IMR-90 (cell line): ENCODE data around the gene ABHD15. TPM values are rescaled to one million over a fixed set of nuclear protein-coding genes. Genes with fewer than 3 reads are reported as not detected.

ENCODE experiments used
- ATAC-seq: fragments of 200-7000 bp; cut with Tn5 transposase; 2 replicates; pipeline ENCODE4 v1.9.1; 2020; ENCODE audit warnings: low read depth, mild to moderate bottlenecking, moderate library complexity
- BruUV-seq: library from RNA; stranded (reverse); fragments of 400-500 nt; replicated peaks from 2 replicates; lab custom pipeline; 2021; lab: Mats Ljungman, UMichigan
- CTCF ChIA-PET: fragments of 300-600 bp; formaldehyde crosslinking; extraction: SDS; loops from one replicate; lab custom pipeline; 2021; ENCODE audit warnings: antibody characterized with exemption; lab: Yijun Ruan, JAX
- POLR2A ChIA-PET: fragments of 300-600 bp; sonication (Branson Sonifier 250); formaldehyde crosslinking; loops from one replicate; lab custom pipeline; 2022; ENCODE audit warnings: antibody characterized with exemption; ENCODE audit not compliant: unreplicated experiment; lab: Charles Lee
- DNase-seq: peaks from one replicate; pipeline ENCODE4 v3.0.0; 2013
- H2AFZ ChIP-seq: replicated peaks from 2 replicates; pipeline ENCODE3; 2013; ENCODE audit warnings: low read length, mild to moderate bottlenecking; ENCODE audit not compliant: poor library complexity
- H2AK5ac ChIP-seq: 2 replicates; pipeline ENCODE4 v1.6.1; 2013; ENCODE audit warnings: low read depth, low read length, inconsistent platforms
- H2AK9ac ChIP-seq: replicated peaks from 2 replicates; pipeline ENCODE3; 2013; ENCODE audit warnings: mild to moderate bottlenecking, low read depth, low read length, moderate library complexity; ENCODE audit not compliant: poor library complexity
- H2BK120ac ChIP-seq: 2 replicates; pipeline ENCODE4 v1.6.1; 2013; ENCODE audit warnings: low read depth, low read length, inconsistent platforms
- H2BK15ac ChIP-seq: 3 replicates; pipeline ENCODE4 v1.6.1; 2013; ENCODE audit warnings: low read depth, low read length, inconsistent platforms
- H2BK20ac ChIP-seq: 2 replicates; pipeline ENCODE4 v1.6.1; 2013; ENCODE audit warnings: low read depth, mild to moderate bottlenecking, inconsistent platforms, low read length, moderate library complexity
- H2BK5ac ChIP-seq: 2 replicates; pipeline ENCODE4 v1.6.1; 2013; ENCODE audit warnings: mild to moderate bottlenecking, low read depth, low read length, inconsistent platforms; ENCODE audit not compliant: poor library complexity, severe bottlenecking
- H3K14ac ChIP-seq: replicated peaks from 2 replicates; pipeline ENCODE4 v1.6.1; 2013; ENCODE audit warnings: low read depth, low read length, inconsistent platforms
- H3K18ac ChIP-seq: 2 replicates; pipeline ENCODE4 v1.6.1; 2013; ENCODE audit warnings: low read depth, low read length, control low read depth
- H3K23ac ChIP-seq: 2 replicates; pipeline ENCODE4 v1.6.1; 2013; ENCODE audit warnings: low read depth, low read length, inconsistent platforms
- H3K27ac ChIP-seq: 2 replicates; pipeline ENCODE4 v1.5.1; 2013; ENCODE audit warnings: mild to moderate bottlenecking, control low read depth, low read length; ENCODE audit not compliant: insufficient read depth
- H3K27me3 ChIP-seq: 2 replicates; pipeline ENCODE4 v1.6.1; 2013; ENCODE audit warnings: low read length; ENCODE audit not compliant: control insufficient read depth, insufficient read depth
- H3K36me3 ChIP-seq: 2 replicates; pipeline ENCODE4 v1.6.1; 2013; ENCODE audit warnings: low read length, mixed read lengths; ENCODE audit not compliant: control insufficient read depth, insufficient read depth
- H3K4ac ChIP-seq: 2 replicates; pipeline ENCODE4 v1.6.1; 2013; ENCODE audit warnings: low read depth, low read length, inconsistent platforms
- H3K4me1 ChIP-seq: 2 replicates; pipeline ENCODE4 v1.6.1; 2013; ENCODE audit warnings: low read length, mixed read lengths; ENCODE audit not compliant: control insufficient read depth, insufficient read depth
- H3K4me2 ChIP-seq: 2 replicates; pipeline ENCODE4 v1.6.1; 2013; ENCODE audit warnings: low read depth, mild to moderate bottlenecking, control low read depth, low read length, moderate library complexity
- H3K4me3 ChIP-seq: 2 replicates; pipeline ENCODE4 v1.5.1; 2013; ENCODE audit warnings: low read depth, mild to moderate bottlenecking, control low read depth, low read length, moderate library complexity; ENCODE audit not compliant: insufficient read depth
- H3K56ac ChIP-seq: 2 replicates; pipeline ENCODE4 v1.6.1; 2013; ENCODE audit warnings: low read length, inconsistent platforms; ENCODE audit not compliant: insufficient read depth; ENCODE audit errors: extremely low read depth
- H3K79me1 ChIP-seq, 2 experiments: 2 replicates each; pipeline ENCODE4 v1.6.1; 2013; ENCODE audit warnings: low read length in 2 of 2, inconsistent platforms in 1 of 2, low read depth in 1 of 2
- H3K9ac ChIP-seq: 2 replicates; pipeline ENCODE4 v1.6.1; 2013; ENCODE audit warnings: low read depth, low read length, control low read depth
- H3K9me1 ChIP-seq: 2 replicates; pipeline ENCODE4 v1.6.1; 2013; ENCODE audit warnings: low read length, inconsistent platforms; ENCODE audit not compliant: insufficient read depth
- H3K9me3 ChIP-seq: 2 replicates; pipeline ENCODE4 v1.6.1; 2013; ENCODE audit warnings: low read length; ENCODE audit not compliant: control insufficient read depth, insufficient read depth
- H4K20me1 ChIP-seq: 2 replicates; pipeline ENCODE4 v1.6.1; 2013; ENCODE audit warnings: low read length, inconsistent platforms; ENCODE audit not compliant: insufficient read depth
- H4K5ac ChIP-seq: 2 replicates; pipeline ENCODE4 v1.6.1; 2013; ENCODE audit warnings: mild to moderate bottlenecking, low read depth, low read length, control low read depth
- H4K8ac ChIP-seq, 2 experiments: 2 replicates each; pipeline ENCODE4 v1.6.1; 2013; ENCODE audit warnings: low read depth in 2 of 2, low read length in 2 of 2, control low read depth in 1 of 2, inconsistent platforms in 1 of 2
- H4K91ac ChIP-seq: 2 replicates; pipeline ENCODE4 v1.6.1; 2013; ENCODE audit warnings: low read depth, low read length, inconsistent platforms; ENCODE audit not compliant: insufficient read depth
- BHLHE40 ChIP-seq: fragments of 150-350 bp; IDR thresholded peaks from 2 replicates; pipeline ENCODE4 v1.6.1; 2016; ENCODE audit warnings: mild to moderate bottlenecking, low read depth, low read length
- CEBPB ChIP-seq: IDR thresholded peaks from 2 replicates; pipeline ENCODE4 v1.6.1; 2012; ENCODE audit warnings: low read depth, low read length, improper control_type of control experiment
- CHD1 ChIP-seq: IDR thresholded peaks from 2 replicates; pipeline ENCODE4 v1.6.1; 2012; ENCODE audit warnings: low read depth, low read length, improper control_type of control experiment
- FOS ChIP-seq: fragments of 150-350 bp; IDR thresholded peaks from 2 replicates; pipeline ENCODE4 v1.6.1; 2016; ENCODE audit warnings: low read depth, low read length
- MAFK ChIP-seq: IDR thresholded peaks from 2 replicates; pipeline ENCODE4 v1.6.1; 2012; ENCODE audit warnings: low read depth, low read length, improper control_type of control experiment
- MAZ ChIP-seq: IDR thresholded peaks from 2 replicates; pipeline ENCODE4 v1.6.1; 2012; ENCODE audit warnings: low read depth, mild to moderate bottlenecking, low read length, improper control_type of control experiment, moderate library complexity, borderline replicate concordance
- MXI1 ChIP-seq: IDR thresholded peaks from 2 replicates; pipeline ENCODE4 v1.6.1; 2012; ENCODE audit warnings: low read depth, mild to moderate bottlenecking, low read length, moderate library complexity, borderline replicate concordance
- NFE2L2 ChIP-seq: fragments of 150-350 bp; IDR thresholded peaks from 2 replicates; pipeline ENCODE4 v1.6.1; 2016; ENCODE audit warnings: low read depth, mild to moderate bottlenecking, low read length
- POLR2A ChIP-seq: IDR thresholded peaks from 2 replicates; pipeline ENCODE4 v1.6.1; 2012; ENCODE audit warnings: mild to moderate bottlenecking, low read depth, low read length
- RAD21 ChIP-seq: IDR thresholded peaks from 2 replicates; pipeline ENCODE4 v1.6.1; 2012; ENCODE audit warnings: low read length, improper control_type of control experiment
- RCOR1 ChIP-seq: IDR thresholded peaks from 2 replicates; pipeline ENCODE4 v1.6.1; 2012; ENCODE audit warnings: mild to moderate bottlenecking, low read length, improper control_type of control experiment; ENCODE audit not compliant: insufficient replicate concordance
- RFX5 ChIP-seq: IDR thresholded peaks from 2 replicates; pipeline ENCODE4 v1.8.0; 2012; ENCODE audit warnings: low read depth, mild to moderate bottlenecking, low read length, moderate library complexity
- SMC3 ChIP-seq: fragments of 150-350 bp; IDR thresholded peaks from 2 replicates; pipeline ENCODE4 v1.6.1; 2016; ENCODE audit warnings: low read depth, mild to moderate bottlenecking, antibody characterized with exemption, low read length, moderate library complexity
- WGBS, 2 experiments: methylation state at CpG; one replicate each; pipeline versions ENCODE4 v1.1.5 to v1.1.7; 2013; ENCODE audit warnings: missing lambda C conversion rate in 2 of 2; ENCODE audit not compliant: insufficient read length in 1 of 2; ENCODE audit errors: extremely low coverage in 2 of 2; 5-methylcytosine and 5-hydroxymethylcytosine counted together
- dilution Hi-C: fragments of 300-500 bp; cut with HindIII; formaldehyde crosslinking; loops from one replicate; pipeline ENCODE4 v1.14.3; 2018; ENCODE audit warnings: low sequenced_read_pairs; ENCODE audit not compliant: unreplicated experiment
- in situ Hi-C: fragments of 300-500 bp; cut with MboI; formaldehyde crosslinking; loops from 3 replicates; pipeline ENCODE4 v1.14.3; 2019; ENCODE audit warnings: low sequenced_read_pairs, inconsistent platforms, mixed read lengths
- intact Hi-C: fragments of 100-400 bp; cut with micrococcal nuclease; formaldehyde crosslinking; loops from 2 replicates; pipeline ENCODE4 v1.10.0; 2022
- polyA plus RNA-seq, 3 experiments: library from polyadenylated mRNA; depleted of rRNA; stranded (reverse); fragments of >200 nt; gene quantifications; 2 replicates each; pipeline ENCODE4 v1.2.3, GENCODE V29; 2012; ENCODE audit warnings: low replicate concordance in 1 of 3
- total RNA-seq: library from RNA; depleted of rRNA; stranded (reverse); fragments of >200 nt; gene quantifications from 2 replicates; pipeline ENCODE4 v1.2.3, GENCODE V29; 2012
- TF ChIP-seq, protein P1 (sequence below): conservative IDR thresholded peaks from 2 replicates; pipeline ENCODE4 v1.5.1; 2012; ENCODE audit warnings: mild to moderate bottlenecking, low read depth, low read length, improper control_type of control experiment
- TF ChIP-seq, protein P2 (sequence below): fragments of 150-350 bp; IDR thresholded peaks from 2 replicates; pipeline ENCODE4 v1.6.1; 2017; ENCODE audit warnings: mild to moderate bottlenecking, antibody characterized with exemption, low read length, low read depth
- TF ChIP-seq, protein P3 (sequence below): fragments of 150-350 bp; IDR thresholded peaks from 2 replicates; pipeline ENCODE4 v1.6.1; 2016; ENCODE audit warnings: low read depth, mild to moderate bottlenecking, low read length, moderate library complexity, borderline replicate concordance

Gene ABHD15
- total and polyA plus RNA-seq, 2 of the 4 experiments (the other 2 are of a cell fraction) = 3.2 to 4.6 TPM

DNA sequence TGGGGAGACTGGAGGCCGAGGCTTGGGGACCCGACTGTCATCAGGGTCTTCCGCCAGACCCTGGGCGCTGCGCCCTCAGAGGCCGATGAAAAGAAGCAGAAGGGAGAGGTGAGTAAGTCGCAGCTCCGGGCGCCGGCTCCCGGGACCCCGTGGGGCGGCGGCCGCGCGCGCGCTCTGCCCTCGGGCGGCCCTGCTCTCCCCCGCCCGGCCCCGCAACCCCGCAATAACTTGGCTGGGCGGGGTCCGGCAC lies 392 bp upstream of the ABHD15 start:
- no peak overlapping the region for H2BK120ac ChIP-seq
- TF ChIP-seq RAD21 (no peak), POLR2A (no peak), MAFK (no peak), CEBPB (no peak), FOS (no peak), RCOR1 (no peak), MAZ (no peak), BHLHE40 (no peak), CHD1 (no peak), MXI1 (no peak), RFX5 (no peak), NFE2L2 (no peak), SMC3 (no peak)
- TF ChIP-seq, protein P1, sequence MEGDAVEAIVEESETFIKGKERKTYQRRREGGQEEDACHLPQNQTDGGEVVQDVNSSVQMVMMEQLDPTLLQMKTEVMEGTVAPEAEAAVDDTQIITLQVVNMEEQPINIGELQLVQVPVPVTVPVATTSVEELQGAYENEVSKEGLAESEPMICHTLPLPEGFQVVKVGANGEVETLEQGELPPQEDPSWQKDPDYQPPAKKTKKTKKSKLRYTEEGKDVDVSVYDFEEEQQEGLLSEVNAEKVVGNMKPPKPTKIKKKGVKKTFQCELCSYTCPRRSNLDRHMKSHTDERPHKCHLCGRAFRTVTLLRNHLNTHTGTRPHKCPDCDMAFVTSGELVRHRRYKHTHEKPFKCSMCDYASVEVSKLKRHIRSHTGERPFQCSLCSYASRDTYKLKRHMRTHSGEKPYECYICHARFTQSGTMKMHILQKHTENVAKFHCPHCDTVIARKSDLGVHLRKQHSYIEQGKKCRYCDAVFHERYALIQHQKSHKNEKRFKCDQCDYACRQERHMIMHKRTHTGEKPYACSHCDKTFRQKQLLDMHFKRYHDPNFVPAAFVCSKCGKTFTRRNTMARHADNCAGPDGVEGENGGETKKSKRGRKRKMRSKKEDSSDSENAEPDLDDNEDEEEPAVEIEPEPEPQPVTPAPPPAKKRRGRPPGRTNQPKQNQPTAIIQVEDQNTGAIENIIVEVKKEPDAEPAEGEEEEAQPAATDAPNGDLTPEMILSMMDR = no peak
- TF ChIP-seq, protein P2, sequence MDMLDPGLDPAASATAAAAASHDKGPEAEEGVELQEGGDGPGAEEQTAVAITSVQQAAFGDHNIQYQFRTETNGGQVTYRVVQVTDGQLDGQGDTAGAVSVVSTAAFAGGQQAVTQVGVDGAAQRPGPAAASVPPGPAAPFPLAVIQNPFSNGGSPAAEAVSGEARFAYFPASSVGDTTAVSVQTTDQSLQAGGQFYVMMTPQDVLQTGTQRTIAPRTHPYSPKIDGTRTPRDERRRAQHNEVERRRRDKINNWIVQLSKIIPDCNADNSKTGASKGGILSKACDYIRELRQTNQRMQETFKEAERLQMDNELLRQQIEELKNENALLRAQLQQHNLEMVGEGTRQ = no peak
- TF ChIP-seq, protein P3, sequence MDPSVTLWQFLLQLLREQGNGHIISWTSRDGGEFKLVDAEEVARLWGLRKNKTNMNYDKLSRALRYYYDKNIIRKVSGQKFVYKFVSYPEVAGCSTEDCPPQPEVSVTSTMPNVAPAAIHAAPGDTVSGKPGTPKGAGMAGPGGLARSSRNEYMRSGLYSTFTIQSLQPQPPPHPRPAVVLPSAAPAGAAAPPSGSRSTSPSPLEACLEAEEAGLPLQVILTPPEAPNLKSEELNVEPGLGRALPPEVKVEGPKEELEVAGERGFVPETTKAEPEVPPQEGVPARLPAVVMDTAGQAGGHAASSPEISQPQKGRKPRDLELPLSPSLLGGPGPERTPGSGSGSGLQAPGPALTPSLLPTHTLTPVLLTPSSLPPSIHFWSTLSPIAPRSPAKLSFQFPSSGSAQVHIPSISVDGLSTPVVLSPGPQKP = no peak
- H3K4me2 ChIP-seq = peak overlapping the region; percentile 92
- H2BK5ac ChIP-seq = no peak overlapping the region
- dilution Hi-C loops = no loop called here
- POLR2A ChIA-PET = no interaction called here
- no peaks in the 10 kb centered on the region for H3K27me3 ChIP-seq
- H3K4me1 ChIP-seq = peaks cover 4% of the 10 kb centered on the region
- H2AK9ac ChIP-seq = peak overlapping the region; percentile 68
- no peak overlapping the region for H2BK15ac ChIP-seq
- peak overlapping the region; percentile 96 for H2AFZ ChIP-seq
- intact Hi-C loops = loop anchor here (10.0 kb wide), 1 partner anchor 422 kb away; no protein-coding TSS in a partner anchor
- no peak overlapping the region for H3K23ac ChIP-seq
- no peak overlapping the region for H3K18ac ChIP-seq
- no peaks in the 10 kb centered on the region for H4K20me1 ChIP-seq
- 0% methylated on average over 1 of the region's 27 CpGs; no CpG with 5 or more reads in 1 of the 2 experiments for WGBS, 2 experiments
- H3K14ac ChIP-seq = no peak overlapping the region
- peaks cover 2% of the 10 kb centered on the region; the same call in 1 of the 2 replicates for H3K9me1 ChIP-seq
- H3K9me3 ChIP-seq = no peaks in the 10 kb centered on the region
- H4K8ac ChIP-seq = peak overlapping the region in 1 of 2 experiments; percentile 2; a peak in 2 of 4 replicates
- peak overlapping the region; percentile 97 for H3K4me3 ChIP-seq
- peak overlapping the region; percentile 25; the same call in 1 of the 2 replicates for H3K4ac ChIP-seq
- peaks cover 5 to 37% of the 10 kb centered on the region in 2 experiments for H3K79me1 ChIP-seq
- H2BK20ac ChIP-seq = no peak overlapping the region
- in situ Hi-C loops = no loop called here
- peak overlapping the region; percentile 78; the same call in 1 of the 2 replicates for H3K27ac ChIP-seq
- no TSS peak for BruUV-seq
- H4K91ac ChIP-seq = no peak overlapping the region
- no peak overlapping the region for H2AK5ac ChIP-seq
- no peak overlapping the region for H4K5ac ChIP-seq
- peak overlapping the region; percentile 34; the same call in 1 of the 2 replicates for H3K9ac ChIP-seq
- peaks cover 13% of the 10 kb centered on the region; the same call in 1 of the 2 replicates for H3K36me3 ChIP-seq
- DNase-seq = no peak
- no peak overlapping the region for H3K56ac ChIP-seq
- CTCF ChIA-PET = interaction anchor here (1.2 kb wide), 1 partner anchor 197 kb away, joined by 3 read pairs; no protein-coding TSS in a partner anchor
- peak; percentile 8 for ATAC-seq
